Ureter (tissue), 1 donor: ENCODE data around the gene GHITM. TPM values are rescaled to one million over a fixed set of nuclear protein-coding genes. Genes with fewer than 3 reads are reported as not detected.
"Not testable (repeated sequence)": the region's sequence is repeated elsewhere in the genome, so short reads cannot be mapped to it uniquely, and the experiment has no call there.

Experiments
- DNase-seq: peaks from one replicate; pipeline ENCODE4 v3.0.0-alpha.2; 2020; ENCODE audit warnings: low spot score
- total RNA-seq: library from RNA; stranded (reverse); gene quantifications from one replicate; pipeline ENCODE4 v1.2.4, GENCODE V29; 2023
- donor health status: DM: yes; HTN: yes; CAD: no.

The GHITM gene
- total RNA-seq, 1 donor from 2014 or later, result 108 TPM

DNA sequence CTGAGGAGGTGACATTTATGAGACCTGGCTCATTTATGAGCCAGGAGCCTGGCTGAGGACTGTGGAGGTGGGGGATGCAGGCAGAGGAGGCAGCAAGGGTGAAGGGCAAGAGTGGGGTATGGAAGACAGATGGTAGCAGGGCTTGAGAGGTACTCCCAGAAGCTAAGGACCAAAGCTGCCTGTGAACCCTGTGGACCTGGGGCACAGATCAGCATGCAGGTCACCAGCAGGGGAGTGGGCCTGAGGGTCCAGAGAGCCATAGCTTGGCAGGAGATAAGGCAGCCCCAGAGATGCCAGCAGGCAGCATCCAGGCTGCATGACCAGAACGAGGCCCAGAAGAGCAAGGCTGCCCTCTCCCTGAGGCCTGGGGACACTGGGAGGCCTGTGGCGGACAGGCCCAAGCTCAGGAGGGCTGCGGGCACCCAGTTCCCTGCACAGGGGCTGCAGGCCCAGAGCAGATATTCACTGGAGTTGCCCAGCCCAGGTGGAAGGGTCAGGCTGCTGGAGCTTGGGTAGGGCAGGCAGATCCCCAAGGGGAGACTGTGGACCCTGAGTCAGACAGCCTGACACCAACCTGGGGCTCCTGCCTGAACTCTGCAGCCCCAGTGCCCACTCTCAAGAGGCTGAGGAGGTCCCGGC is 37.6 kb downstream of the GHITM start:
- peak; percentile 5 for DNase-seq

DNA sequence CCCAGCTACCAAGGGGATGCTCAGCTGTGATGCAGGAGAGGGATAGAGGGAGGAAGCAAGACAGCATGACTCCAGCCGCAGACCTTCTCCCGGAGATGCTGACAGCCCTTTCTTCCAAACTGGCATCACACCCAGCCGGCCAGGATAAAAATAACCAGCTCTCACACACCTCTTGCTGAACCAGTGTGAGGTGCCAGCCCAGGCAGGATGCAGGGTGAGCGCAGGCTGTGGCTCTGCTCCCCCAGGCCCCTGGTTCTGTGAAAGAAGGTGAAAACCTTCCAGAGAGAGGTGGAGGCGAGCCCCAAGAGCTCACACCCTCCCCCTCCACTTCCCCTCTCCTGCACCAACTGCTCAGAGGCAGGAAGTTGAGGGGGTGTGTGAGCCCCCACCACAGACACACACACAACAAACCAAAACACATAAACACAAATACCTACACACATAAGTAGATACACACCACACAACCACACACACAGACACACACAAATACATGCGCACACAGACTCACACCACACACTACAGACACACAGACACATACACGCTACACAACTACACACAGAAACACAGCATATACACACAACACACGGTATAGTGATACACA is 38.3 kb downstream of the GHITM start:
- no peak for DNase-seq

DNA sequence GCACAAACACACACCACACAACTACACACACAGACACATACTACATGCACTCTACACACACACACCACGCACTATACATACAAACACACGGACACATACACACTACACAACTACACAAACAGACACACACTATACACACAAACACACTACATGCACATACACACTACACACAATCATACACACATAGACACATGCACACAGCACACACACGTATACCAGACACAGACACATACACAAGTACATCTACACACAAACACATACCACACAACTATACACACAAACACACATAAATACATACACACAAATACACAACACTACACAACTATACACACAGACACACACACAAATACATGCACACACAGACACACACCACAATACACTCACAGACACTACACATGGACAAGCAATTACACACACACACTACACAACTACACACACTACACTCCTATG is 38.9 kb downstream of the GHITM start:
- no peak for DNase-seq

DNA sequence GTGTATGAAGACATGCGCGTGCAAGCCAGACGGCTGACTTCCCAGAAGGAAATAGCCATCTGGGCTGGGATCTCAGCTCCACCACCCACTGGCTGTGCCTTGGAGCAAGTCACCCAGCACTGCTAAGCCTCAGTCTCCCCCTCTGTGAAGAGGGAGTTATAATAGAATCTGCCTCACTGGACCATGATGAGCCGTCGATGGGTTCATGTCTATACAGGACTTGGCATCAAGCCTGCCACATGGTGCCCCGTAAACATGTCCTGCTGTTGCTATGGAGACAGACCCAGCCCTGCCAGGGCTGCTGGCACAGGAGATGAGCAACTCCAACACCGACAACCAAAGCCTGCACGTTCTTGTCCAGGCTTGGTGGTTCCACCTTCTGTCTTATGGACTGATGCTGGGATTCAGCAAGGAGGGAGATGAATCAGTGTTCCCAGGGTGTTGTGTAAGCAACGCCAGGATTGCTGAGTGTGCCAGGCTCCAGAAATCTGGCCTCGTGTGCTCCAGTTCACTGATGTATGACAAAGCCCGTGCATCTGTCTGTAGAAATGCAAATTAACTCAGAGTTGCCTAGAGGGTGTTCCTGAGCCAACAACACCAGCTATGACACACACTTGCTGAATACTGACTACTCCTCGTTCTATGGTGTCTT is 39.9 kb downstream of the GHITM start:
- DNase-seq, result peak; percentile 68

DNA sequence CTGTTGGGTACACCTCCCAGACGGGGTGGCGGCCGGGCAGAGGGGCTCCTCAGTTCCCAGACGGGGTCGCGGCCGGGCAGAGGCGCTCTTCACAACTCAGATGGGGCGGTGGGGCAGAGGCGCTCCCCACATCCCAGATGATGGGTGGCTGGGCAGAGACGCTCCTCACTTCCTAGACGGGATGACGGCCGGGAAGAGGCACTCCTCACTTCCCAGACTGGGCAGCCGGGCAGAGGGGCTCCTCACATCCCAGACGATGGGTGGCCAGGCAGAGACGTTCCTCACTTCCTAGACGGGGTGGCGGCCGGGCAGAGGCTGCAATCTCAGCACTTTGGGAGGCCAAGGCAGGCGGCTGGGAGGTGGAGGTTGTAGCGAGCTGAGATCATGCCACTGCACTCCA is 41.1 kb downstream of the GHITM start:
- not testable (repeated sequence) for DNase-seq

DNA sequence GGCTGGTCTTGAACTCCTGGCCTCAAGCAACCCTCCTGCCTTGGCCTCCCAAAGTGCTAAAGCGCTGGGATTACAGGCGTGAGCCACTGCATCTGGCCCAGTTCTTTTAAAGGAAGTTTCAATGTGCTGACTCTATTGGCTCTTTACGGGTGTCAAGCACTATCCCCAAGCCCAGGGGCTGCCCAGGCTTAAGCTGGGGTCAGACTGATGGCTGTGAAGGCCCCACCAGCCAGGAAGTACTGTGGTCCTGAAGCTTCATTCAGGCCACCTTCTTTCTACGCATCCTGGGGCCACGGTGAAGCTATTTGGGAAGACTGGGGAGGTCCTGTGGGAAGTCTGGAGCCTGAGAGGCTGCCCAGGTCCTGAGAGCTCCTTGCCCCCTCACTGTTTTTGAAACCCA is 42.3 kb downstream of the GHITM start:
- no peak for DNase-seq

DNA sequence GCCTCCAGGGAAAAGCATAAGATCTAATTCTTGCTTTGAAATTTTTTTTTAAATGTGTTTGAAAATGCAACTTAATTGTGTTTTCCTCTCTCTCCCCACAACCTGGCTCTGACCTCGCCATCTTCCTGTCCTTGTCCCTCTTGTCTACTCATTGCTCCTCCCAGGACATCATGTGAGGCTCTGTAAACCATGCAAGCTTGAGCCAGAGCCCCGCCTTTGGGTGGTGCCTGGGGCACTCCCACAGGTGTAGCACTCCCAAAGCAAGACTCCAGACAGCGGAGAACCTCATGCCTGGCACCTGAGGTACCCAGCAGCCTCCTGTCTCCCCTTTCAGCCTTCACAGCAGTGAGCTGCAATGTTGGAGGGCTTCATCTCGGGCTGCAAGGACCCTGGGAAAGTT is 45.2 kb downstream of the GHITM start:
- DNase-seq, result no peak

DNA sequence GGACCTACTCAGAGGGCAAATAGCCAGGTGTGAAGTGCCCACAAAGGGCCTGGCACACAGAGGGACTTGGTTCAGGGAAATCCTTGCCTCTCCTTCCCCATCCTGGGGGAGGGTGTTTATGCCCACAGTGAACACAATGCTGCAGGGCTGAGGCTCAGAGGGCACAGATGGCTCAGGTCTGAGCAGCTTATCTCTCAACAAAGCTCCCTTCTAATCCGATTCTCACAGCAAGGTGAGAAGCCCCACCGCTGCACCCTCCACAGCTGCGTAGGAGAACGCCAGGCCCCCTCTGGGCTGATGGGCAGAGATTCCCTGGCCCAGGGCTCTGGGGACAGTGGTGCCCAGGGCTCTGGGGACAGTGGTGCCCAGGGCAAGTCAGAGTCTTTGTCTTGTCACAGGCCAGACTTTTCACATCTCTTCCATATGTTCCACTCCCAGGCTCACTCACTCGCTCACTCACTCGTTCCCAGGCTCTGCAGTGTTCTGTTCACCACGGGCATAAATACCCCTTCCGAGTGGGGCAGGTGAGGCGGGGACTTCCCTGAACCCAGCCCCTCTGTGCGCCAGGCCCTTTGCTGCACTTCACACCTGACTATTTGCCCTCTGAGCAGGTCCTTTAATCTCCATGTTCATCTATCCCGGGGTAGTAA is 46.3 kb downstream of the GHITM start:
- DNase-seq, result no peak

DNA sequence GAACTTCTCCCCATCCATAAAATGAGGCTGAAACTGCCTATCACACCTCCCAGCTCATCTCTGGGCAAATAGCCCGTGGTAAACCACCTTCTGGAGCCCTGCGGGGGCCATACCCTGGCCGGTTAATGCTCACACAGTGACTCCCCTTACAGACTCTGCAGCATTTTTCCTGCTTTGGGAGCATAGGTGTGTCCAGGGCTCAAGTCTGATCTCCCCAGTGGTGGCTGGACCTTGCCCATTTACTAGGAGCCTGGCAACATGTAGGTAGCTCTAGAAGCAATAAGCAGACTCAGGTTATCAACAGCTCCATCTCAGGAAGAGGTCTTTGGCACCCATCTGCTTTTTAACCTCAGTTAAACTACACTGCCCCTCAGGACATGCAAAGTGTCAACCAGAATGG is 49.5 kb downstream of the GHITM start:
- no peak for DNase-seq

DNA sequence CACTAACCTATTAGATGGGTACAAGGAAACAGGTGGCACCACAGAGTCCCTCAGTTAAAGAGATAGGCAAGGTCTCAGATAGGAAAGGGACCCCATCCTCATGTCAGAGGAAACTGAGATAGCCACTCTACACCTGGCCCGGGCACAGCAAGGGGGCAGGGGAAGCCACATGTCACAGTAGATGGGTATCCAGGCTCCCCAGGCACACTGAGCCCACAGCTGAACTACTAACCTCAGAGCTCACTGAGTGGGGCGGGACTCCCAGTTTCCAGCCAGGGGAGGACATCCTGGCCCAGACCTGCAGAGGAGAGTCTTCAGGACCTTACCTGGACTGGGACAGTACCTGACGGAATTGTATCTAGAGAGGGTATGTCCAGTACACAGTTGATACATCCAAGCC is 51.3 kb downstream of the GHITM start:
- no peak for DNase-seq

DNA sequence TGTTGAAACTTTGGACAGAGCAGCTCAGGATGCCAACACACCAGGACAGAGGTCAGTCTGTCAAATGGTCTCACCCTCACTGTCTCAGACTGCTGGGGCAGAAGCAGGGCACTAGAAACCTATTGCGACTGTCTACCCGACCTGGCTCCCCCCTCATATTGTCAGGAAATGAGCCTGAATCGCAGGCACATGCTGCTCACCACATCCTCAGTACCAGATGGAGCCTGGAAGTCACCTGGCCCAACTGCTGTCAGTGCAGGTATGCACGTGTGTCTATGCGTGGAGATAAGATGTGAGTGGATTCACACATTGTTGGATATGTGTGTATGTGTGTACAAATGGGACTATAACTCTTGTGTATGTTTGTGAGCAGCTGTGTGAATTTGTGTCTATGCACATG is 51.8 kb downstream of the GHITM start:
- DNase-seq, result no peak

DNA sequence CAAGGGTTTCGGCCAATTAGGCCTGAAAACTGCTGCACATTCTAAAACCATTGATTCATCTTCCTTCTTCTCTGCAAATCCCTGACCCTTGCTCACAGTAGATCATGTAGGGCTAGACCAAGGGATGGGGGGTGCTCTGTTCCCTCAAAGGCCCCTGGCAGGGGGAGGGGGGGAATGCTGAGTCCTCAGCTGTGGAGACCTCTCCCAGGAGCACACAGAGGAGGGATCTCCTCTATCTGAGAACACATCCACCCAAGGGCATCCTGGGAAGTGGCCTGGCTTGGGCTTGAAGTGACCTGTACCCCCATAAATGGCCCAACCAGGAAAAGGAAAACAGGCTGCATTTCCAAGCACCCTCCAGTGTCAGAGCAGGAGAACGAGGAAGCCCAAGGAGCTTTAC is 54.0 kb downstream of the GHITM start:
- DNase-seq, result no peak

DNA sequence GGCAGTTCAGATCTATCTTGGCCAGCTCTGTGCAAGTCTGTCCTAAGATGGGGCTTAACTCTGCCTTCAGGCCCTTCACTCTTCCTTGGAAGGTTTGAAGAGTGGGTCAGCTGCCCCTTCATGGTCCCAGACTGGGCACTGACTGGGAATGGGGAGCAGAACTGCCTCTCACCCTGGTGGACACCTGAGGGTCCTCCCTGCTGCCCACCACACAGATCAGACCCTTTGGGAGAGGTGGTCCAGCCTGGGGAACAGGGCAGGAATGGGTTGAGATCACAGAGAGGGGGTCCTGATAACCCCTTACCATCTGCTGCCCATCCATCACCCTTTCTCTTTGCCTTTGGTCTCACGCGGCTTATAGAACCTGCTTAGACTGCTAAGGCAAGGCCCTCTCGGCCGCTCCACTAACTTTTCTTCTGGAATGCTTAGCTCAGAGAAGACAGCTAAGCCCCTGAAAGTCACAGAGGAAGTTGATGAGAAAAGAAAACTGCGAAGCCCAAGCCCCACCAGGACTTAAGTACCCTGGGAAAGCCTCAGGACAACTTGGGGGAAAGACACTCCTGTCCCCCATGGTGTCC is 54.6 kb downstream of the GHITM start:
- no peak for DNase-seq

DNA sequence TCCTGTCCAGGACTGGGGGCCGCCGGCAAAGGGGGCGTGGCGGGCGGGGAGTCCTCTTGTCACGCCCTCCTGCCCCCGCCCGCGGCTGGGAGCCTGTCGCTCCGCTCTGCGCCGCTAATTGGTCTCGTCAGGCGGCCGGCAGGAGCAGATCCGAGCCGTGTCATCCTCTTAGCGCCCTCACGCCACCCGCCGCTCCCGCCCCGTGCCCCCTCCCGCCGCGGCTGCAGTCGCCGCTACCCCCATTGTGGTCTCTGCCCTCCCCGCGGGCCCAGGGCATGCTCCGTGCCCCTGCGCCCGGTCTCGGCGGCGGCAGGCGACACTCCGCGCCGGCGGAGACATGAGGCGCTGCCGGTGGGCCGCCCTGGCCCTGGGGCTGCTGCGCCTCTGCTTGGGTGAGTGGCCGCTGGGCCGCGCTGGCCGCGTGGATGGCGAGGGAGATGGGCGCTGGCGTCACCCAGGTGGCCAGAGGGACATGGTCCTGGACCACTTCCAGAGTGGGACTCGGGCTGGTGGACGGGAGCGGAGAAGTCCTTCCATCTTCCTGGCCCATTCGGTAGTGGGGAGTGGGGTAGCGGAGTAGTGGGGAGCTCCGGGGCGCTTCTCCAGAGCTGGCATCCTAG is 55.2 kb downstream of the GHITM start, which contains the start of gene CDHR1:
Gene CDHR1, plus strand, starts transcription at position 114 of the 620 bp plus-strand sequence. Its CDS starts 224 bp downstream, at position 338.
- no peak for DNase-seq

DNA sequence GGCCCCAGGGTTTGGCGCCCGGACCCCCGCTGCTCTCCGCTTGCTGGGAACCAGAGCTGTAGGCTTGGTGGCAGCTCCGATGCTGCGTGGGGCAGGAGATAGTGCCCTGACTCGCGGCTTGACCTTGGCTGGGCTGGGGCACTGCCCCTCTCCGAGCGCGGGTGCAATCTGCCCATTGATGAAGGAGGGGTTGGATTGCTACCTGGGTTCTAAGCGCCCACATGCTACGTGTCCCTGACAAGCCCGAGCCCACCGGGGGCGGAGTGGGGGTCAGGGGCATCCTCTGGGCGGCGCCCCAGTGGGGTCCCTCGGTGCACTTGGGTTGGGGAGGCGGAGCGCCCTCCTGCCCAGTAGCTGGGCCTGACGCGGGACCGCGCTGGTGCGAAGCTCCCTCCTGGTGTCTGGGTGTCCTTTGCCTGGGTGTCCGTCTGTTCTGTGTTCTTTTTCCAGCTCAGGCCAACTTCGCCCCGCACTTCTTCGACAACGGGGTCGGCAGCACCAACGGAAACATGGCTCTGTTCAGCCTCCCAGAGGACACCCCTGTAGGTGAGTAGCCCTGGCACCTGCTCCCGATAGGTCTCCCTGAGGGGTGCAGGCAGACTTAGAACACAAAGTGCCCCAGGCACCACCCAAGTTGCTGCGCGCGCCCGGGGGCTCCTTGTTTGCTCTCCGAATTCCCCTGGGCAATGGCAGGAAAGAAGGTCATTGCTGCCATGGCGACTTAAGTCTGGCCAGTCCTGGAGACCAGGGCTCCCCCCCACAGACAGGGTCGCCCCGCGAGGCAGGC is 55.9 kb downstream of the GHITM start:
- no peak for DNase-seq

DNA sequence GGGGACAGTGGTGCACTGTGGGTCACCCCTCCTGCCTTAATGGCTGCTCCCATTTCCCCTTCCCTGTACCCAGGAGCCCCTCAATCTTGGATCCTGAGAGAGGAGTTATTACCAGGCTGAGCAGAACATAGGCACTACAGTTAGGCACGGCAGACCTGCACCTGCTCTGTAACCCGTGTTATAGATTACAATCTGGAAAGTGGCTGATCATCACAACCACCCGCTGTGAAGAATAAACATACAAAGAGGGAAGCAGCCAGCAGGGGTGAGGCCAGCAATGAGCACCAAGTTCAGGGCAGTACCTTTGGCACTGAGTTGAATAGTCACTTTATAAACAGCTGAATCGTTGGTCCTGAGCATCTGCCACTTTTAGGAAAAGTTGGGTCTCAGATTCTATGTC is 56.8 kb downstream of the GHITM start:
- DNase-seq, result no peak

DNA sequence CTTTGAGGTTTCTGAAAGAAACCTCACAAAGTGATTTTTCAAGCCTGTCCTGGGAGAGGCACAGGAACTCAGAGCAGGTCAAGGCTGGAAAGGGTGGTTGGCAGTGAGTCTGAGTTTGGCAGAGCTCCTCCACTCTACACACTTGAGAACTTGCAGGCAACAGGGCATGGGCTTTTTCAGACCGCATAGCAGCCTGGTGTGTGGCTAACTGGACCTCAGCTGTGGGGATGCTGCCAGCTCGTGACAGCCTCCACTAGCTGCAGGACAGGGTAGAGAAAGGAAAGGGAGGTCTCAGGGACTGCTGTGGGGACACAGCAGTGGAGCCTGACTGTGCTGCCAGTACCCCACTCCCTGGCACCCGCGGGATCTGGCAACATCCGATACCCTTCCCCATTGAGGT is 57.6 kb downstream of the GHITM start:
- no peak for DNase-seq

DNA sequence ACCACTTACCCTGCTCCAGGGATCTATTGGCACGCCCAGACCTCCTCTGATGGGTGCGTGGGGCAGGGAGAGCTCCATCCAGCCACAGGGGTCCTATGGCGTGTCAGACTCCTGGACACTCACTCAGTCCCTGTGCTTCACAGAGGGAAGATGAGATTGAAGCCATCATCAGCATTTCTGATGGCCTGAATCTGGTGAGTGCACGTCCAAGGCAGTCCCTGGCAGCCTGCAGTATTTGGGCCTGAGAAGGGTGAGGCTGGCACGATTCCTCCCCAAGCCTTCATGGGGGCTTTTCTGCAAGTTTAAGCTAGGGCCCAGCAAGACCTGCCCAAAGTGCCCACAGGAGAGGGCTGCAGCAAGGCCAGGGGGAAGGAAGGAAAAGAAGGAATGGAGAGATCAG is 58.3 kb downstream of the GHITM start:
- DNase-seq, result no peak

DNA sequence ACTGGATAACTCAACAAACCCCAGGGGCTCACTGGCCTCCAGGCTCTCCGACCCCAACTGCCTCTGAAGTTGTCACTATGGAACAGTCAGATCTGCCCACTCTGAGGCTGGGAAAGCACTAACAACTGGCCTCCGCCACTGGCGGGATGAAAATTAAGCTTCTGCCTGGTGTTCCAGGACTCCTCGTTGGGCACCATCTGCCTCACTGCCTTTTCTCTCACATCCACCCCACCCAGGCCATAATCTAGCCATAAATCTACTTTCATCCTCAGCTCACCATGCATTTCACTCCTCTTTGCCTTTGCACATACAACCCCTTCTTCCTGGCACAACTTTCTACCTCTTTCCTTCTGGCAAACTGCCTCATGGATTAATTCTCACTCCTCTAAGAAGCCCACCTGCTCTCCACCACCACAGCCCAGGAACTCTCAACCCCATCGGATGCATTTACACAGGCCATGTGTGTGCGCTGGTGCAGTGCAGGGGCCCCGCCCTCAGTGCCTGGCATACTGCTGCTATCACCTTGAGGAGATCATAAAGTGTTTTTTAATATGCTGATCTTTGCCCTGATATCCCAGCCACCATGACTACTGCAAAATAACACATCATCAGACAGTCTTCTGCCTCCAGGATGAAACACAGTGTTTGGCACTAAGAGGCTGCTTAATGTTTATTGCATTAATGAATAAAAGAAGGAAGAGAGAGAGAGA is 59.1 kb downstream of the GHITM start:
- no peak for DNase-seq

DNA sequence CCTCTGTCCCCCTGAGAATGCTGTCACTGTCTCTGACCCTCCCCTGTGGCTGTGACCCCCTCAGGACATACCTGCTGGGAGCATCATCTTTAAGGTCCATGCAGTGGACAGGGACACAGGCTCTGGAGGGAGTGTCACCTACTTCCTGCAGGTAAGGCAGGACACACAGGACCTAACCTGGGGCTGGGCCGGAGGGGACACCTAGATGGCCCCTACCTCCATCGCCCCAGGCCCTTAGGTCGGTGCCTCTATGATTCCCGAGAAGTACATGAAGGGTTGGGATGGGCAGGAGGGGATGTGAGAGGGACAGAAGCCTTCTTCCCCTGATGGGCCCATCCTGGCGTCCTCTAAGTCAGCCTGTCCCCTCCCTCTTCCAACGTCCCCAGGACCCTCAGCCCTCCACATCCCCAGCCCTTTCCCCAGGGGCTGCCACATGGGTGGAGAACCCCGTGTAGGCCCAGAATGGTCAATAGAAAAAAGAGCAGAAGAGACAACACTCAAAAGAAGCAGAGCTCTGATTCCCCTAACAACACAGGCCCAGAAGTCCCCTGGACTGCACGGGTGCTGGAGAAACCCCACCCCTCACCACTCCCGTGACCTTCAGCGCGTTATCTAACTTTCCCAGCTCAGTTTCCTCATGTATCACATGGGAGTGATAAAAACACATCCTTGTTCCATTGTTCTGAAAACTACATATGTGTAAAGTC is 61.4 kb downstream of the GHITM start:
- DNase-seq, result no peak
